BJ (cell line): ENCODE measurements around the gene SKIC8. TPM values are rescaled to one million over a fixed set of nuclear protein-coding genes. Genes with fewer than 3 reads are reported as not detected.

Source experiments
- CTCF ChIA-PET: fragments of 350-600 bp; formaldehyde crosslinking; extraction: SDS; loops from one replicate; lab custom pipeline; 2021; ENCODE audit warnings: antibody characterized with exemption, inconsistent platforms; lab: Yijun Ruan, JAX
- POLR2A ChIA-PET: fragments of 300-600 bp; sonication (Branson Sonifier 250); formaldehyde crosslinking; extraction: SDS; loops from one replicate; lab custom pipeline; 2021; ENCODE audit warnings: antibody characterized with exemption; lab: Charles Lee
- DNase-seq: peaks from one replicate; pipeline ENCODE4 v3.0.0-alpha.2; 2011; ENCODE audit warnings: low read depth
- H3K27me3 ChIP-seq: 2 replicates; pipeline ENCODE4 v1.6.0; 2011; ENCODE audit warnings: low read length; ENCODE audit not compliant: control insufficient read depth, insufficient read depth
- H3K36me3 ChIP-seq: 2 replicates; pipeline ENCODE4 v1.5.1; 2011; ENCODE audit warnings: low read length; ENCODE audit not compliant: control insufficient read depth, insufficient read depth
- H3K4me3 ChIP-seq: 2 replicates; pipeline ENCODE4 v1.5.1; 2011; ENCODE audit warnings: low read depth, mild to moderate bottlenecking, control low read depth, low read length
- CTCF ChIP-seq: IDR thresholded peaks from 2 replicates; pipeline ENCODE4 v1.5.1; 2011; ENCODE audit warnings: low read depth, mild to moderate bottlenecking, control low read depth, inconsistent platforms, low read length, moderate library complexity; ENCODE audit not compliant: insufficient read depth
- polyA plus RNA-seq: library from polyadenylated mRNA; depleted of rRNA; stranded (reverse); fragments of >200 nt; gene quantifications from 2 replicates; pipeline ENCODE4 v1.2.3, GENCODE V29; 2011

The SKIC8 gene
- polyA plus RNA-seq, 1 experiment = 72.8 TPM

GRCh38 chr15:78316283-78317083 lies 17.1 kb upstream of the SKIC8 start:
- CTCF ChIA-PET = interaction anchor here (0.8 to 27.7 kb wide), 7 partner anchors 8 to 392 kb away, joined by 3 to 578 read pairs (median 4); no protein-coding TSS in a partner anchor
- POLR2A ChIA-PET = no interaction called here
- Histone ChIP-seq H3K4me3 (no peak overlapping the region), H3K36me3 (no peaks in the 10 kb centered on the region), H3K27me3 (peaks cover 3% of the 10 kb centered on the region; the same call in 1 of the 2 replicates)
- DNase-seq = no peak
- no peak for TF ChIP-seq CTCF

- H3K36me3 ChIP-seq = no peaks in the 10 kb centered on the region
- peaks cover 3% of the 10 kb centered on the region; the same call in 1 of the 2 replicates for H3K27me3 ChIP-seq
- TF ChIP-seq CTCF = peak; percentile 45
- CTCF ChIA-PET = interaction anchor here (1.1 to 27.7 kb wide), 2 partner anchors 98 to 393 kb away, joined by 3 to 578 read pairs; no protein-coding TSS in a partner anchor
- POLR2A ChIA-PET = no interaction called here
- H3K4me3 ChIP-seq = no peak overlapping the region
- DNase-seq = no peak
Observed at GRCh38 chr15:78315686-78316282, 16.4 kb upstream of the SKIC8 start.

- Histone ChIP-seq H3K4me3 (no peak overlapping the region), H3K36me3 (no peaks in the 10 kb centered on the region), H3K27me3 (peaks cover 3% of the 10 kb centered on the region; the same call in 1 of the 2 replicates)
- TF ChIP-seq CTCF = no peak
- ChIA-PET CTCF (interaction anchor here (0.9 to 27.7 kb wide), 2 partner anchors 12 to 100 kb away, joined by 3 to 578 read pairs; no protein-coding TSS in a partner anchor), POLR2A (no interaction called here)
- no peak for DNase-seq
Observed at GRCh38 chr15:78314181-78314581, 14.8 kb upstream of the SKIC8 start.

GRCh38 chr15:78313383-78313782 lies 14.0 kb upstream of the SKIC8 start:
- no peak for TF ChIP-seq CTCF
- no peak for DNase-seq
- POLR2A ChIA-PET = no interaction called here
- H3K4me3 ChIP-seq = no peak overlapping the region
- H3K27me3 ChIP-seq = peaks cover 3% of the 10 kb centered on the region; the same call in 1 of the 2 replicates
- H3K36me3 ChIP-seq = no peaks in the 10 kb centered on the region
- CTCF ChIA-PET = interaction anchor here (0.6 to 27.7 kb wide), 3 partner anchors 83 to 678 kb away, joined by 3 to 578 read pairs (median 57); no protein-coding TSS in a partner anchor

DNA sequence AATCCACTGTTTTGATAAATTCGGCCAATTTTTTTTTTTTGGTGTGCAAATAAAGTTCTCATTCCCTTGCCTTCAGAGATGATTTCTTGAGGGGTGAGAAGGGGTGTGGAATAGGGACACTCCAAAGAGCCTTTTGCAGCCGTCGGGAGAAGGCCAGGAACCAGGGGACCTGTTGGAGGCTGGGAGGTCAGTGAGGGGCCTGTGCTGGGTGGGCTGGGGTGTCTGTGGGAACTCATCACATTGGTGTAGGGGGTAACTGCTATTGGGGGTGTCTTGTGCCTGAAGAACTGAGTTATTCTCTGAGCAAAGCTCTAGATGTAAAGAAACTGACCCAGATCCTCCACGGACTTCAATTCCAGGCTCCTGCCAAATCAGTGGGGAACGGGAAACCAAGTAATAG lies 13.5 kb upstream of the SKIC8 start:
- CTCF ChIA-PET = interaction anchor here (0.6 to 27.7 kb wide), 5 partner anchors 8 to 679 kb away, joined by 3 to 578 read pairs (median 3); no protein-coding TSS in a partner anchor
- Histone ChIP-seq H3K4me3 (no peak overlapping the region), H3K27me3 (peaks cover 3% of the 10 kb centered on the region; the same call in 1 of the 2 replicates), H3K36me3 (no peaks in the 10 kb centered on the region)
- TF ChIP-seq CTCF = no peak
- DNase-seq = no peak
- POLR2A ChIA-PET = no interaction called here
